ENCODE data around the gene GBA2. TPM values are rescaled to one million over a fixed set of nuclear protein-coding genes. Genes with fewer than 3 reads are reported as not detected.

The GBA2 gene
- total RNA-seq, 1 experiment from 2014 or later, result 63.6 TPM

DNA sequence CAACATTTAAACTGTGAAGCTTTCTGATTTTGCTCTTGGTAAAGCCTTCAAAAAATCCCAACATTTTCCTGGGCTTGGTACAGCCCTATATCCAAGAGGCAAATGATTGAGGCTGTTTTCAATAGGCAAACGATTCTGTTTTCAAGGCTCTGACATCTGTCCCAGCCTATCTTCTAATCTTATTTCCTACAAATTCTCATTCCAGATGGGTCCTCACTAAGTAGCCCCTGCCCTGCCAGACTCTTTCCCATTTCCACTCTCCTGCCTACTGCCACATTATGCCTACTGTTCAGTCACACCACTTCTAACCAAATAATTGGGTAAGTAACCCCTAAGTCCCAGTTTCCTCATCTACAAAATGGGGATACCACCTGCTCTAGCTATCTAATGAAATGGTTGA lies 3.5 kb downstream of the GBA2 start (continued):
- TF ChIP-seq, protein P1, sequence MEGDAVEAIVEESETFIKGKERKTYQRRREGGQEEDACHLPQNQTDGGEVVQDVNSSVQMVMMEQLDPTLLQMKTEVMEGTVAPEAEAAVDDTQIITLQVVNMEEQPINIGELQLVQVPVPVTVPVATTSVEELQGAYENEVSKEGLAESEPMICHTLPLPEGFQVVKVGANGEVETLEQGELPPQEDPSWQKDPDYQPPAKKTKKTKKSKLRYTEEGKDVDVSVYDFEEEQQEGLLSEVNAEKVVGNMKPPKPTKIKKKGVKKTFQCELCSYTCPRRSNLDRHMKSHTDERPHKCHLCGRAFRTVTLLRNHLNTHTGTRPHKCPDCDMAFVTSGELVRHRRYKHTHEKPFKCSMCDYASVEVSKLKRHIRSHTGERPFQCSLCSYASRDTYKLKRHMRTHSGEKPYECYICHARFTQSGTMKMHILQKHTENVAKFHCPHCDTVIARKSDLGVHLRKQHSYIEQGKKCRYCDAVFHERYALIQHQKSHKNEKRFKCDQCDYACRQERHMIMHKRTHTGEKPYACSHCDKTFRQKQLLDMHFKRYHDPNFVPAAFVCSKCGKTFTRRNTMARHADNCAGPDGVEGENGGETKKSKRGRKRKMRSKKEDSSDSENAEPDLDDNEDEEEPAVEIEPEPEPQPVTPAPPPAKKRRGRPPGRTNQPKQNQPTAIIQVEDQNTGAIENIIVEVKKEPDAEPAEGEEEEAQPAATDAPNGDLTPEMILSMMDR (IDR thresholded peaks at IDR 0.05 in 2 of 3, conservative IDR thresholded peaks at IDR 0.05 in 1 of 3; ENCODE audit: borderline replicate concordance in 1 of 3, insufficient read depth in 1 of 3, low read depth in 2 of 3, low read length in 2 of 3), result no peak
- no peak for TF ChIP-seq SP1 (IDR thresholded peaks at IDR 0.05; ENCODE audit: low read depth)
- no peak for TF ChIP-seq SRF (IDR thresholded peaks at IDR 0.05; ENCODE audit: low read depth)
- no peak for TF ChIP-seq ZNF274 (IDR thresholded peaks at IDR 0.05; ENCODE audit: low read depth, low read length)
- TF ChIP-seq JUND (IDR thresholded peaks at IDR 0.05), result no peak
- TF ChIP-seq POLR2A (IDR thresholded peaks at IDR 0.05; ENCODE audit: borderline replicate concordance, extremely low read depth, insufficient read depth, insufficient read length), result no peak
- no peak for TF ChIP-seq CEBPB (IDR thresholded peaks at IDR 0.05; ENCODE audit: low read depth)

DNA sequence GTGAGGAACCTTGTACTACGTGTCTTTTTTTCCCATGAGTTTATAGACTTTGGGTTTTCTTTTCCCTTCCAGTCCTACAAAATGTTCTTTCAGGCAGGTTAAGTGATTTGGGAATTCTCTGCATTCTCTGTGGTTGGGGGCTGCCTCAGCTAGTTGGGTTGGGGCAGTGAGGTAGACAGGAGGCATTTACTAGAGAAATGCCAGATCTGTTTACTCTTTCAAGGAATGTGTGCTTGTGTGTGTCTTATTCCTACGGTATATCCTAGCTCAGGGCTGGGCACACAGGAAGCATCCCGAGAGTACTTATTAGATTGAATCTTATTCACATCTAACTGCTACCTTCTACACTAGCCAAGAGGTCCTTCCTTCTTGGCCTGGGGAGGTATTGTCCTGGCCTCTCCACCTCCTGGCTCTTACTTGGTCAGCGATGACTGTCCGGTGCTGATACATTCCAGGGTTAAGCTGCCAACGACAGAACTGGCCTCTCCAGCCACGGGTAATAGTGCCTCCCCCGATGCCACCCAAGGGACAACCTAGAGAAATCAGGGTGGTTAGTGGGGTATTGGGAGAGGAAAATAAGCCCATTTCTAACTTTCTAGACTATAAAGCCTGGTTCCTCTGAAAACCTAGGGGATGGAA lies 5.0 kb downstream of the GBA2 start:
- peaks cover 64% of the 10 kb centered on the region for H3K79me2 ChIP-seq (ENCODE audit: insufficient read depth, low read length)
- DNase-seq (ENCODE audit: low read depth, low spot score), result no peak
- no peak overlapping the region for H3K9ac ChIP-seq (ENCODE audit: low read length)
- peaks cover 45 to 53% of the 10 kb centered on the region in 2 experiments; a peak in 3 of 4 replicates for H3K36me3 ChIP-seq (ENCODE audit: control insufficient read depth in 1 of 2, insufficient read depth in 2 of 2, low read length in 2 of 2)
- H2AFZ ChIP-seq (ENCODE audit: low read depth, low read length, poor library complexity, severe bottlenecking), result no peak overlapping the region
- no peak overlapping the region for H3K27ac ChIP-seq (ENCODE audit: low read depth, low read length)
- H3K4me1 ChIP-seq (ENCODE audit: control insufficient read depth in 1 of 2, insufficient read depth in 2 of 2, low read length in 2 of 2), result peaks cover 15 to 17% of the 10 kb centered on the region in 2 experiments
- POLR2A ChIA-PET, result no interaction called here
- no peaks in the 10 kb centered on the region for H3K9me3 ChIP-seq (ENCODE audit: control insufficient read depth in 1 of 2, insufficient read depth in 1 of 2, low read depth in 1 of 2, low read length in 2 of 2)
- BruUV-seq (replicated peaks), result no TSS peak
- no peaks in the 10 kb centered on the region for H3K9me2 ChIP-seq (ENCODE audit: insufficient read depth)
- ATAC-seq, result no peak
- no peak overlapping the region for H3K4me3 ChIP-seq (replicated peaks in 1 of 2; ENCODE audit: low read depth in 1 of 2, low read length in 2 of 2)
- H3K4me2 ChIP-seq (ENCODE audit: low read length), result no peak overlapping the region
- intact Hi-C loops (cut with micrococcal nuclease), result no loop called here
- peaks cover 7% of the 10 kb centered on the region; the same call in 1 of the 2 replicates for H4K20me1 ChIP-seq (ENCODE audit: insufficient read depth)
- H3K27me3 ChIP-seq (ENCODE audit: insufficient read depth, low read length), result no peaks in the 10 kb centered on the region
- CTCF ChIA-PET, result interaction anchor here (1.1 kb wide), 1 partner anchor 12 kb away, joined by 3 read pairs; no protein-coding TSS in a partner anchor
- RAD21 ChIA-PET (ENCODE audit: low non-redundant PET in 1 of 2, low total read pairs in 2 of 2, uncharacterized antibody in 2 of 2, unreplicated experiment in 2 of 2), result no interaction called here
- TF ChIP-seq, protein P2, sequence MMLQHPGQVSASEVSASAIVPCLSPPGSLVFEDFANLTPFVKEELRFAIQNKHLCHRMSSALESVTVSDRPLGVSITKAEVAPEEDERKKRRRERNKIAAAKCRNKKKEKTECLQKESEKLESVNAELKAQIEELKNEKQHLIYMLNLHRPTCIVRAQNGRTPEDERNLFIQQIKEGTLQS (IDR thresholded peaks at IDR 0.05), result no peak
- TF ChIP-seq TCF7L2 (IDR thresholded peaks at IDR 0.05; ENCODE audit: borderline replicate concordance, extremely low read depth, insufficient read depth, insufficient read length) (no peak), EGR1 (IDR thresholded peaks at IDR 0.05; ENCODE audit: low read depth) (no peak), ELF1 (IDR thresholded peaks at IDR 0.05; ENCODE audit: borderline replicate concordance, low read depth) (no peak), POLR2A (IDR thresholded peaks at IDR 0.05; ENCODE audit: borderline replicate concordance, extremely low read depth, insufficient read depth, insufficient read length) (no peak), ZNF274 (IDR thresholded peaks at IDR 0.05; ENCODE audit: low read depth, low read length) (no peak), YY1 (IDR thresholded peaks at IDR 0.05; ENCODE audit: extremely low read depth, insufficient replicate concordance, low read depth, low read length) (no peak), CBX3 (IDR thresholded peaks at IDR 0.05; ENCODE audit: low read depth) (no peak), JUND (IDR thresholded peaks at IDR 0.05) (no peak), SP1 (IDR thresholded peaks at IDR 0.05; ENCODE audit: low read depth) (no peak), EZH2 (IDR thresholded peaks at IDR 0.05) (no peak), EZH2phosphoT487 (IDR thresholded peaks at IDR 0.05; ENCODE audit: borderline replicate concordance) (no peak)
- TF ChIP-seq, protein P3, sequence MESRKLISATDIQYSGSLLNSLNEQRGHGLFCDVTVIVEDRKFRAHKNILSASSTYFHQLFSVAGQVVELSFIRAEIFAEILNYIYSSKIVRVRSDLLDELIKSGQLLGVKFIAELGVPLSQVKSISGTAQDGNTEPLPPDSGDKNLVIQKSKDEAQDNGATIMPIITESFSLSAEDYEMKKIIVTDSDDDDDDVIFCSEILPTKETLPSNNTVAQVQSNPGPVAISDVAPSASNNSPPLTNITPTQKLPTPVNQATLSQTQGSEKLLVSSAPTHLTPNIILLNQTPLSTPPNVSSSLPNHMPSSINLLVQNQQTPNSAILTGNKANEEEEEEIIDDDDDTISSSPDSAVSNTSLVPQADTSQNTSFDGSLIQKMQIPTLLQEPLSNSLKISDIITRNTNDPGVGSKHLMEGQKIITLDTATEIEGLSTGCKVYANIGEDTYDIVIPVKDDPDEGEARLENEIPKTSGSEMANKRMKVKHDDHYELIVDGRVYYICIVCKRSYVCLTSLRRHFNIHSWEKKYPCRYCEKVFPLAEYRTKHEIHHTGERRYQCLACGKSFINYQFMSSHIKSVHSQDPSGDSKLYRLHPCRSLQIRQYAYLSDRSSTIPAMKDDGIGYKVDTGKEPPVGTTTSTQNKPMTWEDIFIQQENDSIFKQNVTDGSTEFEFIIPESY (IDR thresholded peaks at IDR 0.05; ENCODE audit: extremely low read depth, insufficient replicate concordance, low read length), result no peak
- TF ChIP-seq, protein P4, sequence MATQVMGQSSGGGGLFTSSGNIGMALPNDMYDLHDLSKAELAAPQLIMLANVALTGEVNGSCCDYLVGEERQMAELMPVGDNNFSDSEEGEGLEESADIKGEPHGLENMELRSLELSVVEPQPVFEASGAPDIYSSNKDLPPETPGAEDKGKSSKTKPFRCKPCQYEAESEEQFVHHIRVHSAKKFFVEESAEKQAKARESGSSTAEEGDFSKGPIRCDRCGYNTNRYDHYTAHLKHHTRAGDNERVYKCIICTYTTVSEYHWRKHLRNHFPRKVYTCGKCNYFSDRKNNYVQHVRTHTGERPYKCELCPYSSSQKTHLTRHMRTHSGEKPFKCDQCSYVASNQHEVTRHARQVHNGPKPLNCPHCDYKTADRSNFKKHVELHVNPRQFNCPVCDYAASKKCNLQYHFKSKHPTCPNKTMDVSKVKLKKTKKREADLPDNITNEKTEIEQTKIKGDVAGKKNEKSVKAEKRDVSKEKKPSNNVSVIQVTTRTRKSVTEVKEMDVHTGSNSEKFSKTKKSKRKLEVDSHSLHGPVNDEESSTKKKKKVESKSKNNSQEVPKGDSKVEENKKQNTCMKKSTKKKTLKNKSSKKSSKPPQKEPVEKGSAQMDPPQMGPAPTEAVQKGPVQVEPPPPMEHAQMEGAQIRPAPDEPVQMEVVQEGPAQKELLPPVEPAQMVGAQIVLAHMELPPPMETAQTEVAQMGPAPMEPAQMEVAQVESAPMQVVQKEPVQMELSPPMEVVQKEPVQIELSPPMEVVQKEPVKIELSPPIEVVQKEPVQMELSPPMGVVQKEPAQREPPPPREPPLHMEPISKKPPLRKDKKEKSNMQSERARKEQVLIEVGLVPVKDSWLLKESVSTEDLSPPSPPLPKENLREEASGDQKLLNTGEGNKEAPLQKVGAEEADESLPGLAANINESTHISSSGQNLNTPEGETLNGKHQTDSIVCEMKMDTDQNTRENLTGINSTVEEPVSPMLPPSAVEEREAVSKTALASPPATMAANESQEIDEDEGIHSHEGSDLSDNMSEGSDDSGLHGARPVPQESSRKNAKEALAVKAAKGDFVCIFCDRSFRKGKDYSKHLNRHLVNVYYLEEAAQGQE (IDR thresholded peaks at IDR 0.05; ENCODE audit: low read depth), result no peak
